ENCODE measurements around the gene DNASE1. TPM values are rescaled to one million over a fixed set of nuclear protein-coding genes. Genes with fewer than 3 reads are reported as not detected.

DNASE1 gene
- total RNA-seq, 1 donor from 2014 or later = 25.7 TPM

- DNase-seq (ENCODE audit: low spot score in 2 of 2) (no peak), FAIRE-seq (no peak)
These were observed 7.4 kb downstream of the DNASE1 start for GRCh38 chr16:3661922-3662321.

DNA sequence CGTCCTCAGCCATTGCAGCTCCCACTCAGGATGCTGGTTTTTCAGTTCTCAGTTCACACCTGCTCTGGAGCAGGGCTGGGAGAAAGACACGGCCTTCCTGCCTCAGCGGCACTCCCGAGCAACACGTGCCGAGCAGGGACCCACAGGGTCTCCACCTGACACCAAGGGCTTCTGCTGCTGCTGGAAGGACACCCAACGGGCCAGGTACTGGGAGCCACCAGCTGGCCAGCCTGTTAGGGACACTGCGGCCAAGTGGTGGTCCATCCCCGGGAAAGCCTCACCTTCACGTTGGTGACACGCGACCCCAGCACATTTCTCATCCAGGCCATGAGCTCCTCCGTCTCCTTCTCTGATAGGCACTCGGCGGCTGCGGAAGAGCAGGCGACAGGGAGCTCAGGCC lies 8.1 kb downstream of the DNASE1 start:
- DNase-seq (ENCODE audit: low spot score in 2 of 2) (no peak), FAIRE-seq (no peak)

DNA sequence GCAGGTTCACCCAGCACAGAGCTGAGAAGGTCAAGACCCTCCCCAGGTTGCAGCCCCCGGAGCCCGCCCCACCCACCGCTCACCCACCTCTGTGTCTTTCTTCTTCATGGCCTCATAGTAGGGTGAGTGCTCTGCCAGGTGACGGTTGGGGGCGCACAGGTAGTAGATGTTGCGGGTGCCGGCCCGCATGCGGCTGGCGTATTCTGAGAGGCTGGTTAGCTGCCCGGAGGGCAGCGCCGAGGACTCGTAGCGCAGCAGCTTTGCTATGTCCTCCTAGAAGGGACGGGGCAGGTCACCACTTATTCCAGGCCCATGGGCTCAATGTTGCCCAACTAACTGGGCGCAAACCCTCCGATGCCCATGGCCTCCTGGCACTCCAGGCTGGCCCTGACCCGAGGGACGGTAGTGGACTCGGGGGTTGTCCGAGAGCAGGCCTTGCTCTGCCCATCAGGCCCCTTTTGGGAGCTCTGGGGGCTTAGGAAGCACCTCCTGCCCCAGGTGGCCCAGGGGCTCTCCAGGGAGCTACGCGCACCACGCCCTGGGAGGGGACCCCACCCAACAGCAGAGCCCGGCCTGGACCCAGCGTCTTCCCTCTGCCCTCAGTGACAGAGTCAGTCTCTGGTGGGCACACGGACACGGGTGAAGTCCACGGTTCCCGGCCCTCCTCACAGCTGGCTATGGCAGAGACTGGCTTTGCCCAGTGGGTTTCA lies 9.9 kb downstream of the DNASE1 start:
- no peak for FAIRE-seq
- no peak for DNase-seq (ENCODE audit: low spot score in 2 of 2)

GRCh38 chr16:3665508-3665907 lies 11.0 kb downstream of the DNASE1 start:
- DNase-seq (ENCODE audit: low spot score in 2 of 2) (no peak), FAIRE-seq (no peak)

DNA sequence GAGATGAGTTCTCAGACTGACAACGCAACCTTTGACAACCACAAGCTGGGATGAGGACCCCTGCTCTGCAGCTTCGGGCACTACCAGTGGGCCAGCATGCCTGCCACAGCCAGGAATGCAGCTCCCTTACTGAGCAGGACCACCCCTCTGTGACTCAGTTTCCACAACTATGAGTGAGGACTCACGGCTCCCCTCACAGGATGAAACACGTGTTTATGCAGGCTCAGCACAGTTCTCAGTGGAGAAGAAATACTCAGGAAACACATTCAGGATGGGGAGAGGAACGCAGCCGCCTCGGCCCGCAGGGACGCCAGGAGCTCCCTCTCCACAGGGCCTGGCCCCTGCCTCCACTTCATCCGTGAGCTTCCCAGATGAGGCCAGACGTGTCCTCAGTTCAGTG lies 14.1 kb downstream of the DNASE1 start:
- no peak for DNase-seq (ENCODE audit: low spot score in 2 of 2)
- no peak for FAIRE-seq

- FAIRE-seq (no peak), DNase-seq (ENCODE audit: low spot score in 2 of 2) (no peak)
These were observed 14.6 kb downstream of the DNASE1 start for GRCh38 chr16:3669082-3669481.

DNA sequence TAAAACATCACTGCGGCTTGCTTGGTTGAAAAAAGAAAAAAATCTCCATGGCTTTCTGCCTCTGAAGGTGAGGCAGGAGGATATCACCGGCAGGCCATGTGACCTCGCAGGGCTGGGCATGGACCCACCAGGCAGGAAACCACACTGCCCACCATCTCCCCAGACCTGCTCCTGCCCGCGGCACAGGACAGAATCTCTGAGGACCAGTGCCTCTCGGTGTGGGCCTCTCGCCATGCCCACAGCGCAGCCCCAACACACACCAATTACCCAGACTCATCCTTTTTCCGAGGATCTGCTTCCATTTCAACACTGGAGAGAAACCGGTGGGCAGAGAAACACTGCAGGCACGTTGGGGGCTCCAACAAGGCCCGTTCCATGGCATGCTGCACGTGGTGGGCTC lies 16.2 kb downstream of the DNASE1 start:
- no peak for FAIRE-seq
- DNase-seq (ENCODE audit: low spot score in 2 of 2) = no peak

DNA sequence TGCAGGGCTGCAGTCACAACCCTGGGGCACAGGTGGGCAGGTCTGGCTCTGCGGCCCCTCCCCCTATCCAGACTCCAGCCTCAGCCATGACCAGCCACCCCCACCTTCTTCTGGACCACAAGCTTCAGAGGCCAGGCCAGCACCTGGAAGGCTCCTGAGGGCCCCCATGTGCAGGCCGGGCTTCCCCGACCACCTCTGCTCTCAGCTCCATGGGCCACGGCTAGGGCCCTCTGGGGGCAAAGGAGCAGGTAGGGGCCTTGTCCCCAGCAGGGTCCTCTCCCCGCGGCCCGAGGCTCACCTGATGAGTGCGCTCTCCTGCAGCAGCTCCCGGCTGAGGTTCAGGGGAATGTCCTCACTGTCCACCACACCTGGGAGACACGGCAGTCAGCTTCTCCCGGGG lies 16.9 kb downstream of the DNASE1 start:
- no peak for DNase-seq (ENCODE audit: low spot score in 2 of 2)
- no peak for FAIRE-seq

- no peak for FAIRE-seq
- DNase-seq (ENCODE audit: low spot score in 2 of 2) = no peak
These were observed 18.1 kb downstream of the DNASE1 start for GRCh38 chr16:3672571-3673041.

GRCh38 chr16:3673201-3673600 lies 18.7 kb downstream of the DNASE1 start:
- no peak for FAIRE-seq
- DNase-seq (ENCODE audit: low spot score in 2 of 2) = no peak

DNA sequence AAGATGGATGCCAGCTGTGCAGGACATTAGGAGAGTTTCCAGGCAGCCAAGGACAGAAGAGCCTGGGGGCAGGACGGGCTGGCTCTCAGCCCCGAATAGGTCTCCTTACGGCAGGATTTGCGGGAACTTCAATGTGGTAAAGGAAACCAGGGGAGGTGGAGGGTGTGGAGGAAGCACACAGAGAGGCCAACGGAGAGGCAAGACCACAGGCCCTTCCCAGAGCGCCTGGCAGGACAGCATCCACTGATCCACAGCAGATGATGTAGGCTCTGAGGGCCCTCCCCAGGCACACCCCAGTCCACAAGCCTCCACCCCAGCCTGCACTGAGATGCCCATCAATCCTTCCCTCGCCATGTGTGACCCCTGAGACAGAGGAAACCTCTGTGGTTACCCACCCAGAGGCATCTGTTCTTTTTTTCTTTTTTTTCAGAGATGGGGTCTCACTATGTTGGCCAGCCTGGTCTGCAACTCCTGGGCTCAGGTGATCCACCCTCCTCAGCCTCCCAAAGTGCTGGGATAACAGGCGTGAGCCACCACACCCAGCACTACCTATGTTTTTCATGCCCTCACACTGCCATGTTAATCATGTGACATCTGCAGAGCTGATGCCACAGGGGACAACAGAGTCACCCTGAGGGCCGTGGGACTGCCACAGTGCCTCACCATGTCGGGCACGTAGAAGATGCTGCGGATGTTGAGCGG lies 19.3 kb downstream of the DNASE1 start:
- DNase-seq (ENCODE audit: low spot score in 2 of 2) = no peak
- no peak for FAIRE-seq

- DNase-seq (ENCODE audit: low spot score in 2 of 2) (no peak), FAIRE-seq (no peak)
These were observed 20.2 kb downstream of the DNASE1 start for GRCh38 chr16:3674513-3675295.

DNA sequence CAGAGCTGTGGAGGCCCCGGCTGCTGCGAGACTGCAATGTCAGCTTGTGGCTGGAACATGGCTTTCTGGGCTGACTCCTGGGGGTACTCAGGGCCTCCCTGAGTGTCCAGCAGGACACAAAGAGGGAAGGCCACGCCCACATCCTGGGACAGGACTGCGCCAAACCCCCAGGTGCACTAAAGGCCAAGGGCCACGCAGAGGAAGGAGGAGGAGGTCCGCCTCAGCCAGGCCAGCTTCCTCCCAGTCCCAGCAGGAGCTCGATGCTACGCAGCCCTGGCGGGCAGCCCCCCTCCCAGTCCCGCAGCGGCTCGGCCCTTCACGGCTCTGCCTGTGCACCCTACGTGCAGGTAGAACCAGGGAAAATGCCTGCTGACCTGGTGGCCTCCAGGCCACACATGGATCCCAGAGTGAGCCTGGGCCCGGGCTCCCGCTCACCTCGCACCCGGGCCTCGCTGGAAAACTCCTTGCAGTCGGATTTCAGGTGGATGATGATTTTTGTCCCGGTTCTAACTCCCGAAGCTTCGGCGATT lies 21.2 kb downstream of the DNASE1 start:
- DNase-seq (ENCODE audit: low spot score in 2 of 2) (no peak), FAIRE-seq (no peak)

DNA sequence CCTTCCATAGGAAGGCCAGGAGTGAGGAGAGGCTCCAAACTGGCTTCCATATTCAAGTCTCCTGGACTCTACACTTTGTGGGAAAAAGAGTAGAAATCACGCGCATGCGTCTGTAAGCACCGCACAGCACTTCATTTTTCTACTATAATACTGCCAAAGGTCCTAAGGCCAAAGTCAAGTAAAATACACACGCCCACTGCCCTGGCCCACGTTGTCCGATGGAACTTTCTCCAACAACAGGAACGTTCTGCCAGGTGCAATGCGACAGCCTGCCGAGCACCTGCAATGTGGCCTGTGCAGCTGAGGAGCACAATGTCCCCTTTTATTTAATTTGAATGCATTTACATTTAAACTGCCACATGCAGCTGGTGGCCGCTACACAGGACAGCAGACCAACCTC lies 23.5 kb downstream of the DNASE1 start:
- DNase-seq (ENCODE audit: low spot score in 2 of 2) (no peak), FAIRE-seq (no peak)

DNA sequence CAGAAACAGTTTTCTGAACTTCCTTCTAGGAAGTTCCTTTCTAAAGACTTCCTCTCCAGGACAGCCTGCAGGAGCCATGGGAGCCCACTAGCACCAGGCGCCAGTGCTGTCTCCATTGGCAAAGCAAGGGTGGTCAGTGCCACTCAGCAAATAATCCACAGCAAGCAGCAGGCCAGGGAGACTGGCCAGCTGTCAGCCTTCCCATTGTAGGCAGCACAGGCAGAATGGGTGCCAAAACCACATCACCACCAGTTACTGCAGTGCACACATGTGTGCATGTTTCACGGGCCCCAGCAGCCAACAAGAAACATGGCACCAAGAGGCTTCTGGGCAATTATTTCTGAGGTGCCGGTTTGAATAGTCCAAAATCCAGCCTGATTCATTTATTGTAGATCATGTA lies 26.7 kb downstream of the DNASE1 start:
- FAIRE-seq = no peak
- DNase-seq (ENCODE audit: low spot score in 2 of 2) = no peak

- FAIRE-seq (no peak), DNase-seq (ENCODE audit: low spot score in 2 of 2) (no peak)
These were observed 32.5 kb downstream of the DNASE1 start for GRCh38 chr16:3687021-3687420.

- FAIRE-seq = no peak
- no peak for DNase-seq (ENCODE audit: low spot score in 2 of 2)
These were observed 33.3 kb downstream of the DNASE1 start for GRCh38 chr16:3687792-3688191.

- no peak for FAIRE-seq
- DNase-seq (ENCODE audit: low spot score in 2 of 2) = no peak
These were observed 35.2 kb downstream of the DNASE1 start for GRCh38 chr16:3689731-3690130.

DNA sequence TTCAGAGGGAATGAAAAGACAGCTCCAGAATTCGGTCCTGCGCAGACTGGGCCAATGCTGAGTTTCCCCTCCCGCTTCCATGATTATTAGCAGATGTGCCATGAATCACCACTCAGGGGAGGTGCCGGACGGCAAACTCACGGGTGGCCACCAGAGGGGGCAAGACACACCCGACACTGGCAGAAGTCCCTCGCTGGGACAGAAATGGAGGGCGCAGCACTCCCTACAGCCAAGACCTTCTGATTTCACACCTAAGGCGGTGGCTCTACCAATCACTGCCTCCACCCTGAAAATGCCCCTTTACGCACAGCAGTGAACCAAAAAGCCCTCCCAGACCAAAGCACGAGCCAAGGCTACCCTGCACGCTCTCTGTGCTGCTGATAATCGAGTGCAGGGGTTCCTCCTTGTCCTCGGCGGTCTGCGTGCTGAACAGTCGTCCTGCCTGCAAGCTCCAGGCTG lies 36.0 kb downstream of the DNASE1 start:
- FAIRE-seq = no peak
- DNase-seq (ENCODE audit: low spot score in 2 of 2) = peak; percentile 73 to 91

GRCh38 chr16:3690980-3691720 lies 36.7 kb downstream of the DNASE1 start:
- no peak for FAIRE-seq
- no peak for DNase-seq (ENCODE audit: low spot score in 2 of 2)

All from frontal cortex (tissue), 4 donors.